HCT116 (cell line): ENCODE results near the gene DUSP16. TPM values are rescaled to one million over a fixed set of nuclear protein-coding genes. Genes with fewer than 3 reads are reported as not detected.

Experiments used
- ATAC-seq: fragments of 200-7000 bp; cut with Tn5 transposase; 2 replicates; pipeline ENCODE4 v1.9.1; 2020; ENCODE audit warnings: mild to moderate bottlenecking, moderate library complexity
- BruUV-seq: library from RNA; stranded (reverse); fragments of 400-500 nt; replicated peaks from 2 replicates; lab custom pipeline; 2021; lab: Mats Ljungman, UMichigan
- CTCF ChIA-PET: fragments of 300-600 bp; sonication (Branson Sonifier 250); formaldehyde crosslinking; loops from one replicate; lab custom pipeline; 2021; ENCODE audit warnings: antibody characterized with exemption; lab: Charles Lee
- POLR2A ChIA-PET: fragments of 300-600, 350-600 bp; sonication (Branson Sonifier 250); formaldehyde crosslinking; loops from one replicate; lab custom pipeline; 2021; ENCODE audit warnings: antibody characterized with exemption; lab: Charles Lee
- RAD21 ChIA-PET, 2 experiments: fragments of 300-600 bp; sonication (Branson Sonifier 250); formaldehyde crosslinking; loops; one replicate each; lab custom pipeline; 2023; ENCODE audit warnings: low total read pairs in 2 of 2; ENCODE audit not compliant: uncharacterized antibody in 2 of 2, unreplicated experiment in 2 of 2, low non-redundant PET in 1 of 2; lab: Charles Lee
- DNase-seq: peaks from one replicate; pipeline ENCODE4 v3.0.0-alpha.2; 2010; ENCODE audit warnings: low read depth, low spot score
- H2AFZ ChIP-seq: fragments of 200-600 bp; shearing (Covaris generic), sonication (generic); 2 replicates; pipeline ENCODE4 v1.6.1; 2017; ENCODE audit warnings: low read depth, mixed run types, mixed read lengths, antibody characterized with exemption, low read length; ENCODE audit not compliant: poor library complexity, severe bottlenecking
- H3K27ac ChIP-seq: 2 replicates; pipeline ENCODE4 v1.5.1; 2012; ENCODE audit warnings: low read depth, low read length
- H3K27me3 ChIP-seq: fragments of 200-600 bp; sonication (generic); 2 replicates; pipeline ENCODE4 v1.6.1; 2016; ENCODE audit warnings: mixed run types, low read length, mixed read lengths; ENCODE audit not compliant: insufficient read depth
- H3K36me3 ChIP-seq, 2 experiments: fragments of 200-500 bp in 1 of 2; fragments of 200-600 bp in 1 of 2; sonication (Bioruptor generic) in 1 of 2; sonication (generic) in 1 of 2; 2 replicates each; pipeline versions ENCODE4 v1.5.1 to v1.6.1; 2014 to 2016; ENCODE audit warnings: low read length in 2 of 2, inconsistent platforms in 1 of 2, mixed read lengths in 1 of 2, mixed run types in 1 of 2; ENCODE audit not compliant: insufficient read depth in 2 of 2, control insufficient read depth in 1 of 2
- H3K4me1 ChIP-seq, 2 experiments: fragments of 200-600 bp in 1 of 2; sonication (generic) in 1 of 2; 2 replicates each; pipeline versions ENCODE4 v1.5.1 to v1.6.1; 2012 to 2017; ENCODE audit warnings: low read length in 2 of 2, inconsistent platforms in 1 of 2, mild to moderate bottlenecking in 1 of 2, mixed read lengths in 1 of 2, mixed run types in 1 of 2, moderate library complexity in 1 of 2; ENCODE audit not compliant: insufficient read depth in 2 of 2, control insufficient read depth in 1 of 2
- H3K4me2 ChIP-seq: fragments of 200-600 bp; sonication (generic); 2 replicates; pipeline ENCODE4 v1.6.1; 2017; ENCODE audit warnings: mixed run types, low read length, mixed read lengths
- H3K4me3 ChIP-seq, 2 experiments: fragments of 200-600 bp in 1 of 2; sonication (generic) in 1 of 2; replicated peaks in 1 of 2; 2 replicates each; pipeline ENCODE4 v1.5.1; 2011 to 2016; ENCODE audit warnings: low read length in 2 of 2, control low read depth in 1 of 2, low read depth in 1 of 2, mild to moderate bottlenecking in 1 of 2, mixed read lengths in 1 of 2, mixed run types in 1 of 2
- H3K79me2 ChIP-seq: fragments of 200-600 bp; sonication (generic); 2 replicates; pipeline ENCODE4 v1.6.1; 2017; ENCODE audit warnings: mild to moderate bottlenecking, mixed run types, low read length, moderate library complexity, mixed read lengths; ENCODE audit not compliant: insufficient read depth
- H3K9ac ChIP-seq: fragments of 200-600 bp; sonication (generic); 2 replicates; pipeline ENCODE4 v1.6.1; 2016; ENCODE audit warnings: low read length, mixed read lengths
- H3K9me2 ChIP-seq: fragments of 200-600 bp; sonication (generic), shearing (Covaris generic); 2 replicates; pipeline ENCODE4 v1.6.1; 2017; ENCODE audit warnings: mixed run types, mild to moderate bottlenecking, moderate library complexity; ENCODE audit not compliant: insufficient read depth
- H3K9me3 ChIP-seq, 2 experiments: fragments of 200-500 bp in 1 of 2; fragments of 200-600 bp in 1 of 2; sonication (Bioruptor generic) in 1 of 2; sonication (generic) in 1 of 2; 2 replicates each; pipeline ENCODE4 v1.6.1; 2014 to 2017; ENCODE audit warnings: low read length in 2 of 2, mixed read lengths in 2 of 2, inconsistent platforms in 1 of 2, low read depth in 1 of 2, mild to moderate bottlenecking in 1 of 2, mixed run types in 1 of 2, moderate library complexity in 1 of 2; ENCODE audit not compliant: control insufficient read depth in 1 of 2, insufficient read depth in 1 of 2
- H4K20me1 ChIP-seq: fragments of 200-600 bp; sonication (generic), shearing (Covaris generic); 2 replicates; pipeline ENCODE4 v1.6.1; 2017; ENCODE audit warnings: mixed run types, mild to moderate bottlenecking, moderate library complexity; ENCODE audit not compliant: insufficient read depth
- ATF3 ChIP-seq: IDR thresholded peaks from 2 replicates; pipeline ENCODE4 v1.6.1; 2012
- CBX3 ChIP-seq: IDR thresholded peaks from 2 replicates; pipeline ENCODE4 v1.6.1; 2012; ENCODE audit warnings: low read depth
- CEBPB ChIP-seq: IDR thresholded peaks from 2 replicates; pipeline ENCODE4 v1.6.1; 2012; ENCODE audit warnings: low read depth
- EGR1 ChIP-seq: IDR thresholded peaks from 2 replicates; pipeline ENCODE4 v1.6.1; 2012; ENCODE audit warnings: low read depth
- ELF1 ChIP-seq: IDR thresholded peaks from 2 replicates; pipeline ENCODE4 v1.6.1; 2012; ENCODE audit warnings: low read depth, borderline replicate concordance
- JUND ChIP-seq: IDR thresholded peaks from 2 replicates; pipeline ENCODE4 v1.6.1; 2012
- MAX ChIP-seq: IDR thresholded peaks from 2 replicates; pipeline ENCODE4 v1.6.1; 2012
- POLR2A ChIP-seq: IDR thresholded peaks from 2 replicates; pipeline ENCODE4 v1.7.0; 2011; ENCODE audit warnings: borderline replicate concordance; ENCODE audit not compliant: insufficient read depth, insufficient read length; ENCODE audit errors: extremely low read depth
- RAD21 ChIP-seq: IDR thresholded peaks from 2 replicates; pipeline ENCODE4 v1.6.1; 2012; ENCODE audit warnings: low read depth, mild to moderate bottlenecking
- REST ChIP-seq: IDR thresholded peaks from 2 replicates; pipeline ENCODE4 v1.6.1; 2012; ENCODE audit warnings: low read depth
- SIN3A ChIP-seq: IDR thresholded peaks from 2 replicates; pipeline ENCODE4 v1.6.1; 2012; ENCODE audit warnings: low read depth
- SP1 ChIP-seq: IDR thresholded peaks from 2 replicates; pipeline ENCODE4 v1.6.1; 2012; ENCODE audit warnings: low read depth
- SRF ChIP-seq: IDR thresholded peaks from 2 replicates; pipeline ENCODE4 v1.6.1; 2012; ENCODE audit warnings: low read depth
- TCF7L2 ChIP-seq: IDR thresholded peaks from 2 replicates; pipeline ENCODE4 v1.7.0; 2011; ENCODE audit warnings: borderline replicate concordance, inconsistent platforms; ENCODE audit not compliant: insufficient read depth, insufficient read length; ENCODE audit errors: extremely low read depth
- YY1 ChIP-seq: IDR thresholded peaks from 2 replicates; pipeline ENCODE4 v1.6.1; 2011; ENCODE audit warnings: low read length, low read depth, moderate library complexity, mild to moderate bottlenecking; ENCODE audit not compliant: insufficient replicate concordance; ENCODE audit errors: extremely low read depth
- ZBTB33 ChIP-seq: IDR thresholded peaks from 2 replicates; pipeline ENCODE4 v1.6.1; 2011; ENCODE audit warnings: mild to moderate bottlenecking, low read length, moderate library complexity; ENCODE audit not compliant: insufficient replicate concordance; ENCODE audit errors: extremely low read depth
- ZFX ChIP-seq: fragments of 450-650 bp; IDR thresholded peaks from 2 replicates; pipeline ENCODE4 v1.6.1; 2017
- intact Hi-C: fragments of 100-400 bp; cut with micrococcal nuclease; formaldehyde crosslinking; loops from 2 replicates; pipeline ENCODE4 v1.10.0; 2022
- total RNA-seq: library from RNA; stranded (reverse); gene quantifications from one replicate; pipeline ENCODE4 v1.2.1, GENCODE V29; 2021; ENCODE audit not compliant: unreplicated experiment

DUSP16 gene
- total RNA-seq, 1 experiment from 2014 or later = 13.4 TPM

- Histone ChIP-seq H3K27me3 (no peaks in the 10 kb centered on the region), H3K36me3 (peaks cover 0 to 6% of the 10 kb centered on the region in 2 experiments; a peak in 1 of 4 replicates), H2AFZ (no peak overlapping the region), H3K4me2 (no peak overlapping the region), H3K4me3 (no peak overlapping the region), H3K4me1 (no peaks in the 10 kb centered on the region), H3K27ac (no peak overlapping the region), H3K9ac (no peak overlapping the region)
- ChIA-PET RAD21 (no interaction called here), CTCF (no interaction called here)
- no TSS peak for BruUV-seq
- ATAC-seq (no peak), DNase-seq (no peak)
- TF ChIP-seq EGR1 = no peak
- no peak for TF ChIP-seq ELF1
- TF ChIP-seq SIN3A = no peak
- TF ChIP-seq RAD21 = no peak
- TF ChIP-seq ZFX = no peak
- no peak for TF ChIP-seq TCF7L2
- no peak for TF ChIP-seq SP1
- no peak for TF ChIP-seq CBX3
- TF ChIP-seq ATF3 = no peak
- TF ChIP-seq SRF = no peak
- TF ChIP-seq YY1 = no peak
- no peak for TF ChIP-seq POLR2A
- no peak for TF ChIP-seq MAX
- TF ChIP-seq, all 23 proteins: peak for 0
- Histone ChIP-seq H3K9me2 (no peaks in the 10 kb centered on the region), H3K79me2 (no peaks in the 10 kb centered on the region), H4K20me1 (no peaks in the 10 kb centered on the region), H3K9me3 (no peaks in the 10 kb centered on the region)
- POLR2A ChIA-PET = no interaction called here
- intact Hi-C loops = no loop called here
Observed at GRCh38 chr12:12480074-12480473, 82.6 kb downstream of the DUSP16 start.

- peaks cover 0 to 6% of the 10 kb centered on the region in 2 experiments; a peak in 1 of 4 replicates for H3K36me3 ChIP-seq
- no peaks in the 10 kb centered on the region for H3K79me2 ChIP-seq
- DNase-seq = no peak
- H3K4me2 ChIP-seq = no peak overlapping the region
- H3K4me1 ChIP-seq = no peaks in the 10 kb centered on the region
- ChIA-PET RAD21 (no interaction called here), CTCF (no interaction called here), POLR2A (no interaction called here)
- H4K20me1 ChIP-seq = no peaks in the 10 kb centered on the region
- H2AFZ ChIP-seq = no peak overlapping the region
- no peaks in the 10 kb centered on the region for H3K27me3 ChIP-seq
- H3K9ac ChIP-seq = no peak overlapping the region
- intact Hi-C loops = no loop called here
- no peak overlapping the region for H3K4me3 ChIP-seq
- no peaks in the 10 kb centered on the region for H3K9me2 ChIP-seq
- no peaks in the 10 kb centered on the region for H3K9me3 ChIP-seq
- no TSS peak for BruUV-seq
- no peak overlapping the region for H3K27ac ChIP-seq
- ATAC-seq = no peak
- TF ChIP-seq ZBTB33 = no peak
- no peak for TF ChIP-seq SIN3A
- TF ChIP-seq CBX3 = no peak
- TF ChIP-seq JUND = no peak
- no peak for TF ChIP-seq SRF
- no peak for TF ChIP-seq ATF3
- no peak for TF ChIP-seq REST
- no peak for TF ChIP-seq ELF1
- TF ChIP-seq CEBPB = no peak
Observed at GRCh38 chr12:12477532-12477890, 85.2 kb downstream of the DUSP16 start.
